GM19468 (cell line): ENCODE data around the gene CPLX3.

Source experiments
- ATAC-seq: cut with Tn5 transposase; IDR thresholded peaks from one replicate; pipeline ENCODE4 v1.9.1; 2021; ENCODE audit warnings: mild to moderate bottlenecking, moderate library complexity, moderate number of reproducible peaks; ENCODE audit not compliant: unreplicated experiment; ENCODE audit errors: extremely low read depth

The CPLX3 gene

DNA sequence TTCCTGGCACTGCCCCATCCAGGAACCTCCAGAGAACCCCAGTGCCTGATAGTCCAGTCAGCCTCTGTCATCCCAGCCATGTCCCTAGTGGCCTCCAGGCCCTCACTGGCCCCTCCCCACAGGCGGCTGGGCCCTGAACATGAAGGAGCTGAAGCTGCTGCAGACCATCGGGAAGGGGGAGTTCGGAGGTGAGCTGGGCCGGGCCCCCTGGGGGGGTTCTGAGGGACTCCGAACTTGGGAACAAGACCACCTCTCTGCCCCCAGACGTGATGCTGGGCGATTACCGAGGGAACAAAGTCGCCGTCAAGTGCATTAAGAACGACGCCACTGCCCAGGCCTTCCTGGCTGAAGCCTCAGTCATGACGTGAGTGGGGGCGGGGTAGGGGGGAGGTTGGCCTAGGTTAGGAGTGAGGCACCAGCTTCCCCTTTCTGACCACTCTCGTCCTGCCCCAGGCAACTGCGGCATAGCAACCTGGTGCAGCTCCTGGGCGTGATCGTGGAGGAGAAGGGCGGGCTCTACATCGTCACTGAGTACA is 25.8 kb upstream of the CPLX3 start:
- no peak for ATAC-seq

DNA sequence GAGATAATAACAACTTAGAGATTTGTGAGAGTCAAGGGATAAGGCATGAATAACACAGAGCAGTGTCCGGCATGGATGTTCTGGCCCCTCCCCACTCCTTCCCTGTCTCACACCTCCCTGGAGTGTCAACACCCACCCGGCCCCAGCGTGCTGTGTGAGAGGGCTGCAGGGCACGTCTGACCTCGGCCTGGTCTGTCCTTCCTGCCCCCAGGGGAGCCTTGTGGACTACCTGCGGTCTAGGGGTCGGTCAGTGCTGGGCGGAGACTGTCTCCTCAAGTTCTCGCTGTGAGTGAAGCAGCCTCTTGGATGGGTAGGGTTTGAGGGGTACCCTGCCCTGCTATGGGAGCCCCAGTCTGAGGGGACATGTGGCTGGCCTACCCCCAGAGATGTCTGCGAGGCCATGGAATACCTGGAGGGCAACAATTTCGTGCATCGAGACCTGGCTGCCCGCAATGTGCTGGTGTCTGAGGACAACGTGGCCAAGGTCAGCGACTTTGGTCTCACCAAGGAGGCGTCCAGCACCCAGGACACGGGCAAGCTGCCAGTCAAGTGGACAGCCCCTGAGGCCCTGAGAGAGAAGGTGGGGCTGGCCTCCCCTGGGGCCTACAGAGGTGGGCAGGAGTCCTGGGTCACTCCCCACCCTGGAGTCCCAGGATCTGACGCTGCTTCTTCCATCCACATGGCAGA is 25.0 kb upstream of the CPLX3 start:
- no peak for ATAC-seq

DNA sequence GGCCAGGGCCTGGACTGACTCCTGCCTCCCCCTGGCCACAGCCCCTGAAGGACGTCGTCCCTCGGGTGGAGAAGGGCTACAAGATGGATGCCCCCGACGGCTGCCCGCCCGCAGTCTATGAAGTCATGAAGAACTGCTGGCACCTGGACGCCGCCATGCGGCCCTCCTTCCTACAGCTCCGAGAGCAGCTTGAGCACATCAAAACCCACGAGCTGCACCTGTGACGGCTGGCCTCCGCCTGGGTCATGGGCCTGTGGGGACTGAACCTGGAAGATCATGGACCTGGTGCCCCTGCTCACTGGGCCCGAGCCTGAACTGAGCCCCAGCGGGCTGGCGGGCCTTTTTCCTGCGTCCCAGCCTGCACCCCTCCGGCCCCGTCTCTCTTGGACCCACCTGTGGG is 24.1 kb upstream of the CPLX3 start:
- no peak for ATAC-seq

DNA sequence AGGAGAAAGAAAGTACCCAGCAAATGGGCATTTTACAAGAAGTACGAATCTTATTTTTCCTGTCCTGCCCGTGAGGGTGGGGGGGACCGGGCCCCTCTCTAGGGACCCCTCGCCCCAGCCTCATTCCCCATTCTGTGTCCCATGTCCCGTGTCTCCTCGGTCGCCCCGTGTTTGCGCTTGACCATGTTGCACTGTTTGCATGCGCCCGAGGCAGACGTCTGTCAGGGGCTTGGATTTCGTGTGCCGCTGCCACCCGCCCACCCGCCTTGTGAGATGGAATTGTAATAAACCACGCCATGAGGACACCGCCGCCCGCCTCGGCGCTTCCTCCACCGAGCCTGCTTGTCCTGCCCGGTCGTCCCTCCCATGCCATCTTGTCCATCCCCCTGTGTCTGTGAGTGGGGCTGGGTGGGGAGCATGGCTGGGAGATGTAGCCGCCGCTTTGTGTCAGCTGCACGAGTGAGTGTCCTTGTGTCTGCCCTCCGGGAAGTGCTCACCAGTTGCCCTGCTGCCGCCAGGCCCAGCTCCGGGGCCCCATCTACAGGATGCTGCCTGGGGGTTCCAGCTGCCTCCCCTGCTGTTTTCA is 23.5 kb upstream of the CPLX3 start:
- no peak for ATAC-seq

DNA sequence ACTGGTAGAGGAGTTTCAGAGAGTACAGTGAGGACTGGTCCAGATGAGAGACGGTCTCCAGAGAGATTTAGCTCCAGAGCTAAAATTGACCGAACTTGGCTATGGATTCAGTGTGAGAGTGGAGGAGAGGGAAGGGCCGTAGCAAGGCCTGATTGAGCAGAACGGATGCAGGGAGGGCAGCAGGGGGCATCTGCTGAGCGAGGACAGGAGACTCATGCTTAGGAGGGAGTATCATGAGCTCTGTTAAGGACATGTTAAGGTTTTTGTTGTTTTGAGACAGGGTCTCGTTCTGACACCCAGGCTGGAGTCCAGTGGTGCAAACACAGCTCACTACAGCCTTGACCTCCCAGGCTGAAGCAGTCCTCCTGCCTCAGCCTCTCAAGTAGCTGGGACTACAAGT is 21.5 kb upstream of the CPLX3 start:
- no peak for ATAC-seq

DNA sequence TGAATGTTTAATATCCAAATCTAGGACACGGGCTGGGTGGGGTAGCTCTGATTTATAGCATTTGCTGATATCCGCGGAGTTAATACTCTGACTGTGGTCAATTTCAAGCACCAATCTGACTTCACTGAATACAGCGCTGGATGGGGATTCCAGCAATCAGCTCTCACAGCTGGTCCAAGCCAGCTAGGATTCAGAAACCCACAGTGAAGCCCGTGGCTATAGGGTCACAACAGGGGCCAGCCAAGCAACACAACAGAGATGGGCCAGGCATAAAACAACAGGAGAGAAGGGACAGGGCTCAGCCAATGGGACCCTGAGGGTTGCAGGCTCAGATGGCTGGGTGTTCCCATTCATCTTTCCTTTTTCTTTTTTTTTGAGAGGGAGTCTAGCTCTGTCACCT is 19.1 kb upstream of the CPLX3 start:
- no peak for ATAC-seq

DNA sequence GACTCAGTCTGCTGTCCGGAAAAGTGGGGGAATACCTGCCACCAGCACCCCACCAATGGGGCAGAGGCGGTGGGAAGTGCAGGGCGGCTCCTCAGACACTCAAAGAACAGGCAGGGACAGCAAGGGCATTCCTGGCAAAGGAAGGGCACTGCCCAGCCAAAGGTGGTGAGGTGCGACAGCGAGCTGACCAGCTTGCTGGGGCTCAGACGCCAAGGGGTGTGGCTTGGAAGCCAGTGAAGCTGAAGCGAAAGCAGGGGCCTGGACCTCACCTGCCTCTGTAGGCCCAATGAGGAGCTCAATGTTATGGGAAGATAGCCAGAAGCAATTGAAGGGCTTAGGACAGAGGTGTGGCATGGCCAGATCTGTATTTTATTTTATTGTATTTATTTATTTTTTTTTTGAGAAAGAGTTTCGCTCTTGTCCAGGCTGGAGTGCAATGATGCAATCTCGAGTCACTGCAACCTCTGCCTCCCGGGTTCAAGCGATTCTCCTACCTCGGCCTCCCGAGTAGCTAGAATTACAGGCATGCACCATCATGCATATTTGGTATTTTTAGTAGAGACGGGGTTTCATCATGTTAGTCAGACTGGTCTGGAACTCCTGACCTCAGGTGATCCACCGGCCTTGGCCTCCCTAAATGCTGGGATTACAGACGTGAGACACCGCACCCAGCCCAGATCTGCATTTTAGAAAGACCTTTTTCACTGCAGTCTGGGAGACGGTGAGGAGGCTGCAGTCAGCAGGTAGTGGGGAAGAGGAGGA is 18.2 kb upstream of the CPLX3 start:
- no peak for ATAC-seq

DNA sequence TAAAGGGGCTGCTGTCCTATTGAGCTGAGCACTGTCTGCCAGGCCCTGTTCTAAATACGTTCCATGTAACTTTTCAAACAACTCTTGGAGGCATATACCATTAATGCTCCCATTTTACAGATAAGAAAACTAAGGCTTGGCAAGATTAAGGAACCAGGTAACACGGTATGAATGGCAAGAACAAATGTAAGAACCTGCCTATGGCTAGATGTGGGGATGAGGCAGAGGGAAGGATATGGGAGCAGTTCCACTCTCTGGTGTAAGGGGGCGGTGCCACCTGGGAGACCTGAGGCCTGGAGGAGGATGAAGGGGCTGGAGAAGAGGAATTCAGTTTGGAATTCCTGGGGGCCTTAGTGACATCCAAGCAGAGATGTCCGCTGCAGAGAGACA is 17.6 kb upstream of the CPLX3 start:
- no peak for ATAC-seq

DNA sequence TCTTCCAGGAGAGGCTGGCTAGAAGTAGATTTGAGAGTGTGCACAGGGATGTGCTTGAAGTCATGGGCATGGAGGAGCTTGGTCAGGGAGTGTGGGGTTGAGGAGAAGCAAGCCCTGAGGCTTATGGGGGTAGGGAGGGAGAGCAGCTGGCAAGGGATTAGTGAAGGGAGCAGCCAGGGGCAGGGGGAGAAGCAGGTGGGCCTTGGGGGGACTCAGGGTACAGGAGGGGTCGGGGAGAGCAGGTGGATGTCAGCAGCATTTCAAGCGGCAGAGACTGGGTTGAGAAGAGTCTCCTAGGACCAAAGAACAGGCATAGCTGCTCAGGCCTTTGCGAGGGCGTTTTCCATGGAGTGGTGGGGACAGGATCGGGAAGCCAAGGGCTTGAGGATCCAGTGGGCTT is 17.2 kb upstream of the CPLX3 start:
- no peak for ATAC-seq

DNA sequence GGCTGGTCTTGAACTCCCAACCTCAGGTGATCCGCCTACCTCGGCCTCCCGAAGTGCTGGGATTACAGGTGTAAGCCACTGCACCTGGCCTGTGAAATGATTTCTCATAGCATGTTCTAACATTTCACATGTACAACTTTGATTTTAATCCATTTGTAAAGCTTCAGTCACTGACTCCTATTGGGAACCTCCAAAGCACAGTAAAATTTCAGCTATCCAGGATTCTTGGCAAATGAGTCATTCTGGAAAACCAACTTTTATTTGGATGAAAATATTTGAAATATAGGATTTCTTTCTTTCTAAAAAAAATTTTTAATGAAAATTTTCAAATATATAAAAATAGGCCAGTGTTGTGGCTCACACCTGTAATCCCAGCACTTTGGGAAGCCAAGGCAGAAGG is 16.5 kb upstream of the CPLX3 start:
- ATAC-seq = no peak

DNA sequence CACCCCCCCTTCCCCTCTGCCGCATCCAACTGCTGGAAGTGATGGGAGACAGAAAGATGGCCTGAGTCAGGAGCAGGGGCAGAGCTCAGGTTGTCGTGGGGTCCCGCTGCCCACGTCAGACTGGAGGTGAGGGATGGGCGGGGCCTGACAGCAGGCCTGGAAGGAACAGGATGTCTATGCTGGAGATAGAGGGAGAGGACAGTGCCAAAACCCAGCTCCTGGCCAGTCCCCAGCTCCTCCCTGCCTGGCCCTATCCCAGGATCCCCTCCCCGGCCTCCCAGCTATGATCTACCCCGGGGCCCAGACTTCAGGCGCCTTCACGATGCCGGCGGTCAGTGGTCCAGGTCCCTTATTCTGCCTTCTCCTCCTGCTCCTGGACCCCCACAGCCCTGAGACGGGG is 13.9 kb upstream of the CPLX3 start, which contains the start of gene LMAN1L:
LMAN1L (plus strand) TSS at position 303 of the 400 bp plus-strand sequence; CDS start at position 323, 20 bp downstream.
- ATAC-seq = no peak

DNA sequence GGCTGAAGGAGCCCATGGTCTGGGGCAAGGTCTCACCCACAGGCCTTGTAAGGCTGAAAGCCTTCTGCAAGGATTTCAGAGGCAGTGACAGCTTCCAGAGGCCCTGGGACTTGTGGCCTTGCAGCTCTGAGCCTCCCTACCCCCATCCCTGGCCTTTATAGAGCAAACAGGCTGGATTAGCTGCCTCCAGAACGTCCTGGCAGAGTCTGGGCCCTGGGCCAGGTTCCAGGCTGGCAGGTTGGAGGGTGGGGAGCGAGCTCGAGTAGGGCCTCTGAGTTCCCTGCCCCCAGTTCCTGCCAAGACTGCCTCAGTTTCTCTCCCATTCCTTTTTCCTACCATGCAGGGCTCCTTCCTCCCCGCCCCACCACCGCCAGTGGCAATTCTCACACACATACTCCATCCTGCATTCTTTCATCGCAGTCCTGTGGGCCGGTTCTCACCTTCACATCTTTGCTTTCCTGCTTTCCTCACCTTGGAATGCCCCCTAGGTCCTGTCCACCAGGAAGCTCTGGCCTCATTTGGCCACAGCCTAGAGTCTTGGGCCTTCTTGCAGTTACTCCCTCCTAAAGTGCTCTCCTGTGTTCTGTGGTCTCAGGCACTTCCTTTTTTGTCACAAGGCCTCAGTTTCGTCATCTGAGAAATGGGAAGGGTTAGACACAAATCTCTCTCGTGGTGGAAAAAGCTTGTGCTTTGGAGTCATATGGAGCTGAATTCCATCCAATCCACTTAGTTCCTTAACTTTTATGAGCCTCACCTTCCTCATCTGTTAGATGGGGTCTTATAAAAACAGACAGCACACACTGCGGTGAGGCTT is 11.1 kb upstream of the CPLX3 start:
- no peak for ATAC-seq

DNA sequence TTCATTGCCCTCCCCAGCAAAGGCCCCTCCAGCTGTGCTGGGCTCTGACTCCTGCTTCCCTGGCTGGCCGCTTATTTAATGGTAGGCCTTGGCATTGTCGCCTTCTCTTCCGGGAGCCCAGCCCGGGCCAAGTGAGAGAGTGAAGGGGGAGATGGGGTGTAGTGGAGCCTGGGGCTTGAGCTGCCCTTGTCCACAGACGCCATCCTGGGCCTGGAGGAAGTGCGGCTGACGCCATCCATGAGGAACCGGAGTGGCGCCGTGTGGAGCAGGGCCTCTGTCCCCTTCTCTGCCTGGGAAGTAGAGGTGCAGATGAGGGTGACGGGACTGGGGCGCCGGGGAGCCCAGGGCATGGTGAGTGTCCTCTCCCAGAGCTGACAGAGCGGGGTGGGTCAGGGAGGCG is 10.5 kb upstream of the CPLX3 start:
- ATAC-seq = no peak

DNA sequence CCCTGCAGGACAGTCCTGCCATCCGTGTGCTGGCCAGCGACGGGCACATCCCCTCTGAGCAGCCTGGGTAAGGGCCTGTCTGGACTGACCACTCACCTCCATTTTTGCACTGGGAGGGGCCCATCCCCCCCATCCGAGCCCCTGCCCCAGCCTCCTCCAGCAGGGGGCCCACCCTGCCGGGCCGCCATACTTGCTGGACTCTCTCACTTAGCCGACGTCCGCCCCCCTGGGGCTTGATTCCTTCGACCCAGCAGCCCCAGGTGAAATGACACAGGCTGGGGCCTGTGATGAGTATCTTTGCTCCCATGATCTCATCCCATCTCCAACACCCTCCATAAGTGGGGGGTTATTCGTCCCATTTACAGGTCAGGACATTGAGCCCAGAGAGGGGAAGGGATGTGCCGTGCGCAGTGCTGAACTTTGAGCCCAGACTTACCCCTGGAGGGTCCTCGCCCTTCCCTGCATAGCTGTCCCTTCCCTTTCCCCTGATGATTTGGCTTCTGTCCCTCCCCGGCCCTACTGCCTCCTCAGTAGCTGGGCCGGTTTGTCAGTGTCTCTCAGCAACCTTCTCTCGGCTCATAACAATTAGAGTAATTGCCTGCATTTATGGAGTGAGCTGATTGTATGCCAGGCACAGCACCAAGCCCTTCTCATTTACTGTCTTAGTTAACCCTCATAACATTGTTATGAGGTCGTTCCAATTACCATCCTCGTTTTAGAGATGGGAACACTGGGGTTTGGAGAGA is 9.6 kb upstream of the CPLX3 start:
- ATAC-seq = no peak

DNA sequence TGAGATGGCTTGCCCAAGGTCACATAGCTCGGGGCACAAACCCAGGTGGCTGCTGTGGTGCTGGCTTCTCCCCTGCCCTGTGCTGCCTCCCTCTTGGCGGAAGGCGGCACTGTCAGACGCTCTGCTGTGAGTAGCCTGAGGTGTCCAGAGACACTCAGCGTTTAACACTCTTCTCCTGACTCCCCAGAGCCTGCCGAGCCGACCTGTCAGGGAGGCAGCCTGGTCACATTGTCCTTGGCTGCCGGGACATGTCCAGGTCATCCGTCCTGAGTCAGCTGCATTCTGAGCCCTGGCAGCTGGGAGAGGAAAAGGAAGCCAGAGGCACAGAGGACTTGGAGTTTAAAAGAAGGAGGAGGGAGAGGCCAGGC is 9.1 kb upstream of the CPLX3 start:
- no peak for ATAC-seq

DNA sequence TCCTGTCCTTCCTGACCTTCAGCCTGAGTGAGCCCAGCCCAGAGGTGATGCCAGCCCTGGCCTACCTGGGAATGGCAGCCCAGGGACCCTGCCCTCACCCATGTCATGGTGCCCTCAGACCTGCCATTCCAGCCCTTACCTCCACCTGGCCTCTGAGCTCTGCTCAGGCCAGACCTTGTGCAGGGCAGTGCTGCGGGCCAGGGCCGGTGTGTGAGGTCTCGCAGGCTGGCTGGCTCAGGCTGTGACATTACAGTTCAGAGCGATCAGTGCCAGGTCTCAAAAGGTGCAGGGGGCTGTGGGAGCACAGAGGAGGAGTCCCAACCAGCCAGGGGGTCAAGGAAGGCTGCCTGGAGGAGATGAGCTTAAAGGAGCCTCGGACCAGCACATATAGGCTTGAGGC is 6.4 kb upstream of the CPLX3 start:
- ATAC-seq = no peak

DNA sequence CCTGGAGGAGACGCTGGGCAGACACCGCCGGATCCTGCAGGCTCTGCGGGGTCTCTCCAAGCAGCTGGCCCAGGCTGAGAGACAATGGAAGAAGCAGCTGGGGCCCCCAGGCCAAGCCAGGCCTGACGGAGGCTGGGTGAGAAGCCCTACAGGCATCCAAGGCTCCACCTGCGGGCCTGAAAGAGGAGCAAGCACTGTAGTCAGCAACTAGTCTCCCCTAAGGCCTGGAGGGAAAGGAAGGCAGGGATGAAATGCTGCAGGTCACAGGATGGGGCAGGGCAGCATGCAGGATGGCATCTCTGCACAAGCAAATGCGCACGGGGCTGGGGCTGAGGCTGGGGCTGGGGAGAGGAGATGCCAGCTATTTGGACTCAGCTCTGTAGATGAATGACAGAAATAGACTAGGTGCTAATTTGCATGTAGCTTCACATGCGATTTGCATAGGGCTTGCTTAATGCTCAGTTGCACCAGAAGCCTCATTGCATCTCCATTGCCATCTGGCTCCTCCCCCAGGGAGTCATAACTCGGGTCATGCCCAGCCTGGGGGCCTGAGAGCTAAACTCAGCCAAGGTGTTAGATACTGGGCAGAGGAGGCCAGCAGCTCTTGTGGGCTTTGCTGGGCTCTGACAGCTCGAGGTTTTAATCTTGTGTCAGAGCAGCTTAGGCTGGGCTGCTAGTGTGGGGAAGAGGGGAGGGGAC is 5.2 kb upstream of the CPLX3 start:
- ATAC-seq = peak; percentile 84

DNA sequence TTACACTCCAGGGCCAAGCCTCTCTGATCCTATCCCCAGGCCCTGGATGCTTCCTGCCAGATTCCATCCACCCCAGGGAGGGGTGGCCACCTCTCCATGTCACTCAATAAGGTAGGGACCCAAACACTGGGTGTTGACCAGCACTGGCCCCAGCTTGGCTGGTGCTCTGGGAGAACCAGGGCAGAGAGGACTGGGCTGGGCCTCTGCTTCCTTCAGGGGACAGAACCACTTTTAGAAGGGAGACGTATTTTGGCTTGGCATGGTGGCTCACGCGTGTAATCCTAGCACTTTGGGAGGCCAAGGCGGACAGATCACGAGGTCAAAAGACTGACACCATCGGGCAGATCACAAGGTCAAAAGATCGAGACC is 4.7 kb upstream of the CPLX3 start:
- ATAC-seq = no peak

DNA sequence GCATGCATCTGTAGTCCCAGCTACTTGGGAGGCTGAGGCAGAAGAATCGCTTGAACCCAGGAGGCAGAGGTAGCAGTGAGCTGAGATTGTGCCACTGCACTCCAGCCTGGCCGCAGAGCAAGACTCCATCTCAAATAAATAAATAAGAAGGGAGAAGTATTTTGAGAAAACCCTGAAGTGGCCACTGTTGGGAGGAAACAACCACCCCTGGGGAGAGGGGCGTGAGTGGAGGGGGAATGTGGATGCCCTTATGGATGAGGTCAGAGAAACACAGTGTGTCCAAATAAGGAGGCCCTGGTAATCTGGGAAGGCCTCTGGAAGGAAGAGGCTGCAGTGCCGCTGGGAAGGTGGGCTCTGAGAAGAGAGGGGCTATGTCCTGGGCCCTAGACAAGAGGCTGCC is 4.2 kb upstream of the CPLX3 start:
- ATAC-seq = no peak
